Astrocyte of the spinal cord (primary cell): ENCODE results near the gene HES5.

Experiments
- DNase-seq: peaks from one replicate; pipeline ENCODE4 v3.0.0; 2011; ENCODE audit warnings: low read depth, low spot score
- H3K4me3 ChIP-seq: 2 replicates; pipeline ENCODE4 v1.5.1; 2011; ENCODE audit warnings: low read depth, mild to moderate bottlenecking, low read length, moderate library complexity
- in situ Hi-C: cut with HindIII; loops from 2 replicates; pipeline ENCODE4 v1.10.0; 2017; ENCODE audit warnings: low sequenced_read_pairs
- TF ChIP-seq, protein P1 (sequence below): IDR thresholded peaks from 2 replicates; pipeline ENCODE4 v1.5.1; 2012; ENCODE audit warnings: low read depth, mild to moderate bottlenecking, low read length, inconsistent platforms

The HES5 gene

DNA sequence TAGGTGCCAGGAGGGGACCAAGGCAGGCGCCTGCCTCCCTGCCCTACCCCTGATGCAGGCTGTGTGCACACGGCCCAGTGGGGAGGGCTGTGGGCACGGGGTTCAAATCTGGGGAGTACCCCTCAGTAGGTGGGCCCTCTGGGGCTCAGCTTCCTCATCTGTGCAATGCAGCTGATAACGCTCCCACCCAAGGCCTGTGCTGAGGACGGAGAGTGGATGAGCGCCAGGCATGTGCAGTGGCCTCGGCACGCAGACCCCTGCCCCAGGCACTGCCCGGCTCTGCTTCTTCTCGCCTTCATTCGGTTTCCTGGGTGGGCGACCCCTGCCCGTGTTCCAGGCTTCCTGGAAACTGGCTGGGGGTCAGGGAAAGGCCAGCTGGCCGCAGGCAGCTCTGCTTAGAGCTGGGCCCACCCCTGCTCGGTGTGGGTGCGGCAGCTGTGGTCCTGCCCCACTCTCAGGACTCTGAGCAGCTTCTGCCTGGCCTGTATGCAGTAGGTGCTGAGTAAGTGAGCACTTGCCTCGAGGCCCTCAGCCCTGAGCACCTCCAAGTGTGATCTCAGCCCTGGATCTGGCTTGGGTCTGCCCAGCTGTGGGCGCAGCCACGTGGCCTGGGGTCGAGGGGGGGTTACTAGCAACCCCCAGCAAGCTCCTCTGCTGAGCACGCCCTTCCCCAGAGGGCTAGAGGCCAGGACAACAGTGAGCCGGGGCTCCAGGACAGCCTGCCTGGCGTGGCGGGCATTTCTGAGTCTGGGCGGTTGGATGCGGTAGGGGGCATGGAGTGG, 14.2 kb upstream of the HES5 start:
- TF ChIP-seq, protein P1, sequence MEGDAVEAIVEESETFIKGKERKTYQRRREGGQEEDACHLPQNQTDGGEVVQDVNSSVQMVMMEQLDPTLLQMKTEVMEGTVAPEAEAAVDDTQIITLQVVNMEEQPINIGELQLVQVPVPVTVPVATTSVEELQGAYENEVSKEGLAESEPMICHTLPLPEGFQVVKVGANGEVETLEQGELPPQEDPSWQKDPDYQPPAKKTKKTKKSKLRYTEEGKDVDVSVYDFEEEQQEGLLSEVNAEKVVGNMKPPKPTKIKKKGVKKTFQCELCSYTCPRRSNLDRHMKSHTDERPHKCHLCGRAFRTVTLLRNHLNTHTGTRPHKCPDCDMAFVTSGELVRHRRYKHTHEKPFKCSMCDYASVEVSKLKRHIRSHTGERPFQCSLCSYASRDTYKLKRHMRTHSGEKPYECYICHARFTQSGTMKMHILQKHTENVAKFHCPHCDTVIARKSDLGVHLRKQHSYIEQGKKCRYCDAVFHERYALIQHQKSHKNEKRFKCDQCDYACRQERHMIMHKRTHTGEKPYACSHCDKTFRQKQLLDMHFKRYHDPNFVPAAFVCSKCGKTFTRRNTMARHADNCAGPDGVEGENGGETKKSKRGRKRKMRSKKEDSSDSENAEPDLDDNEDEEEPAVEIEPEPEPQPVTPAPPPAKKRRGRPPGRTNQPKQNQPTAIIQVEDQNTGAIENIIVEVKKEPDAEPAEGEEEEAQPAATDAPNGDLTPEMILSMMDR = no peak
- peak; percentile 46 for DNase-seq
- in situ Hi-C loops = no loop called here

GRCh38 chr1:2543543-2544092, 13.6 kb upstream of the HES5 start:
- TF ChIP-seq, protein P1 = no peak
- no peak overlapping the region for H3K4me3 ChIP-seq
- in situ Hi-C loops = no loop called here
- DNase-seq = peak; percentile 50

More for the DNA sequence above, 14.2 kb upstream of the HES5 start:
- H3K4me3 ChIP-seq = no peak overlapping the region

- H3K4me3 ChIP-seq = no peak overlapping the region
- DNase-seq = no peak
- TF ChIP-seq, protein P1 = no peak
- in situ Hi-C loops = no loop called here
Measured at GRCh38 chr1:2542246-2542915, 12.3 kb upstream of the HES5 start.

DNA sequence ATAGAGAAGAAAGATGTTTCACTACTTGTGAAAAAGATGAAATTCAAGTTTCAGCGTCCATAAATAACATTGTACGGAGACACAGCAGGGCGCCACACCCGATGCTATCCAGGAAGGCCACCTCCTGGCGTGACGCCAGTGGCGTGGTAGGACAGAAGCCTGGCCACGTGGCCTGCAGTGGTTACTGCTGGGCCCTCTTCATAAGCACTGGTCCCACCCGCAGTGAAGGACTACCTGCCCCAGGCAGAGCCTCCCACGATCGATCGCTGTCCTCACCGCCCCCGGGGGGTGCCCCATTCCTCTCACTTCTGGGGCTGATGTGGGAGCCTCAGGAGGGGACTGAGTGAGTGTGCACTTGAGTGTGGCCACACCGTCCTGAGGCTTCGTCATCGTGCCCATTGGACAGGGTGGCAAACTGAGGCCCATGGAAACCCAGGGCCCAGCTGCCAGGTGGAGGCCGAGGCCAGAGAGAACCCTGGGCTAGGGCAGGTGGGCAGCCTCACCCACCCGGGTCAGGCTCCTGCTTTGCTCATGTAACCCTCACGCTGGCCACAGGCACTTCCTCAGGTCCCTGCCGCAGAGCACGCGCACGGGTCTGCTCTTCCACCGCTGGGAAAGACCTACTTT, 11.7 kb upstream of the HES5 start:
- DNase-seq = no peak
- TF ChIP-seq, protein P1 = no peak
- in situ Hi-C loops = no loop called here
- no peak overlapping the region for H3K4me3 ChIP-seq

DNA sequence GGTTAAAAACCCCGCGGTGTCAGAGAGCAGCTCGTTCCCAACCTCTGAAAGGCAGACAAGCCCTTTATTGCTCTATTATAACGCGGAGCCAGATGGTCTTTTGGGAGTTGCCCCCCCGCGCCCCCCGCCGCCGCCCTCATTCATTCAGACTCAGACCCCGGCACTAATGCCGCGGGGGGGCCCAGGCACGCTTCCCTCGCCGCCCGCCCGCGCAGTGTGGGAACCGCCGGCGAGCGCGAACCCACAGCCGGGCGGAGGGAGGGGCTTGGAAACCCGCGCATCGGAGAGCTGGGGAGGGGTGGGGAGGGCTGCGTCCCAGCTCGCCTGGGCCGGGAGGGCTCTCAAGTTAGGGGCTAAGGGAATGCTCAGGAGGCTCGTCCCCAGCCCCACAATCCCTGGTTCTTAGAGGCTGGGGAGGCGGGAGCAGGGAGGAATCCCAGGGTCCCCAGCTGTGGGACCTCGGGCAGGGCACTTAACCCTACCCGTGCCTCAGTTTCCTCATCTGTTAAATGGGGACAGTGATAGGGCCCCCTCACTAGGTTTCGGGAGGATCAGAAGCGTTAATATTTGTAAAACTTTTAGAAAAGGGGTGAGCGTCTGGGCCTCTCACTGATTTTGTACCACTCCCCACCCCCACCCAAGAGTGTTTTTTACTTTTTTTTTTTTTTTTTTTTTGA, 10.9 kb upstream of the HES5 start:
- in situ Hi-C loops = no loop called here
- TF ChIP-seq, protein P1 = no peak
- no peak for DNase-seq
- H3K4me3 ChIP-seq = no peak overlapping the region

DNA sequence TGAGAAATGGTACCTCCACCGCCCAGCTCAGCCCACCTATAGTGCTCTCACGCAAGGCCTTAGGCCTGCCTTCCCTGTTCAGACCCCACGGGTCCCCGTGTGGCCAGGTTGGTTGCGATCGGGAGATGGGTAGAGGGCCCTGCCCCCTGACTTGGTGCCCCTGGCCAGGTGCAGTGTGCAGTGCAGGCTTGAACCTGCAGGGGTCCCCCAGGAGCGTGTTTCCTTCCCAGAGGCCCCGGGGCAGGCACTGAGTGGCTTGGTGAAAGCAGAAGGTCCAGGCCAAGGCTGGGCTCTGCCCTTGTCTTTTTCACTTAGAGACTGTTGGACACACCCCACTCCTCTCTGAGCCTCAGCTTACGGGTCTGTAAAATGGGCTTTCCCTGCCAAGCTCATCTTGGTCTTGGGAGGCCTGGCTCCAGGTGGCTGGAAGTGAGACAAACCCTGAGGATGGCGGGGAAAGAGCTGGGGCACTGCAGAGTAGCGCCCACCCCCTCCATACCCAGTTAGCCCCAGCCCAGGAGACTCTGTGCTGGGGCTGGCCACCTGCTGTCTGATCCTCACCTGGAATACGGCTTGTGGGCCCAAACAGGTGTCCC, 9.3 kb upstream of the HES5 start:
- in situ Hi-C loops = no loop called here
- no peak overlapping the region for H3K4me3 ChIP-seq
- TF ChIP-seq, protein P1 = peak; percentile 36
- DNase-seq = no peak
